HG02885 (cell line): ENCODE data around the gene TGM2.
"Not testable (repeated sequence)": the region's sequence is repeated elsewhere in the genome, so short reads cannot be mapped to it uniquely, and the experiment has no call there.

Experiments
- ATAC-seq: cut with Tn5 transposase; IDR thresholded peaks from one replicate; pipeline ENCODE4 v1.9.1; 2021; ENCODE audit warnings: mild to moderate bottlenecking; ENCODE audit not compliant: unreplicated experiment, poor library complexity

Gene TGM2

DNA sequence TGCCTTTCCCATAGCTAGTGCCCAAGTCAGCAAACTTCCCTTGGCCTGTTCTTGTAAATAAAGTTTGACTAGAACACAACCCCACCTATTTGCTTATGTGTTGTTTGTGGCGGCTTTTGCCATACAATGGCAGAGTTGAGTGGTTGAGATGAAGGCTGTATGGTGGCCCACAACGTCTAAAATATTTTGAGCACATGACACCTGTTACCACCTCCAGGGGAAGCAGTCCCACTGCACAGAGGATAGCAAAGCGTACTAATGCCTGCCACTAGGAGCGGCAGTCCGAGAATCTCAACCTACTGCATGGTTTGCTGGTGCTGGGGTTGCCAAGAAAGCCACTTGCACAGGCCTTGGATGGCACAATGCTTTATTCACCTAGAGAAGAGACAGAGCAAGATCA lies 58.6 kb downstream of the TGM2 start:
- no peak for ATAC-seq

GRCh38 chr20:38104285-38104684 lies 60.8 kb downstream of the TGM2 start:
- no peak for ATAC-seq

DNA sequence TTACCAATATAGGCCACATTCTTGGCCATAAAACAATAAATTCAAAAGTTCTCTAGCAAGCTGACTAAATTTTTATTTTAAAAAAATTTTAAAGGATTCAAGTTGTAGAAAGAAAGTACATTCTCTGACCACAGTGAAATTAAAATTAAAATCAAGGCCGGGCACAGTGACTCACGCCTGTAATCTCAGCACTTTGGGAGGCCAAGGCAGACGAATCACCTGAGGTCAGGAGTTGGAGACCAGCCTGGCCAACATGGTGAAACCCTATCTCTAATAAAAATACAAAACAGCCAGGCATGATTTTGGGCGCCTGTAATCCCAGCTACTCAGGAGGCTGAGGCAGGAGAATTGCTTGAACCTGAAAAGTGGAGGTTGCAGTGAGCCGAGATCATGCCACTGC lies 62.9 kb downstream of the TGM2 start:
- ATAC-seq = not testable (repeated sequence)

GRCh38 chr20:38098952-38099351 lies 66.1 kb downstream of the TGM2 start:
- ATAC-seq = no peak

- no peak for ATAC-seq
These were observed 69.9 kb downstream of the TGM2 start for GRCh38 chr20:38095017-38095686.

DNA sequence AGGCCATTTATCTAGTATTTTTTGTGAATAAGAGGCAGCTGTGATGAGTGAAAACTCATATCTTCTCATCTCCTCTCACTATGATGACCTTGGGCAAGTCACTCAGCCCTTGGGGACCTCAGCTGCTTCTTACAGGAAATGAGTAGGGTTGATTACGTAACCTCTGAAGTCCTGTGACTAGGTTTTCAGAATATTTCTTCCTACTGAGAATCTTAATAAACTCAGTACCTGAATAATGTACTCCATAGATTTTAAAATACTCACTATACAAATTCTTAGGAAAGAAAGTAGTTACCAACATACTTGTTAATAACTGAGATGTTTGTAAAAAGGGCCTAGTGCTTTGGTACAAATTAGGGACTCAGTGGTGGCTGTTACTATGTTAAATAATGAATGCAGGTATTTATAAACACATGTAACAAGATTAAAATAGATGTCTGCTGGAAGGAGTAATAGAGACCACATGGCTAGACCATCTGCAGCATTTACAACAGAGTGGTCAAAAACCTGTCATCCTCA lies 70.6 kb downstream of the TGM2 start:
- ATAC-seq = peak; percentile 77

- ATAC-seq = no peak
These were observed 71.4 kb downstream of the TGM2 start for GRCh38 chr20:38093641-38094077.

DNA sequence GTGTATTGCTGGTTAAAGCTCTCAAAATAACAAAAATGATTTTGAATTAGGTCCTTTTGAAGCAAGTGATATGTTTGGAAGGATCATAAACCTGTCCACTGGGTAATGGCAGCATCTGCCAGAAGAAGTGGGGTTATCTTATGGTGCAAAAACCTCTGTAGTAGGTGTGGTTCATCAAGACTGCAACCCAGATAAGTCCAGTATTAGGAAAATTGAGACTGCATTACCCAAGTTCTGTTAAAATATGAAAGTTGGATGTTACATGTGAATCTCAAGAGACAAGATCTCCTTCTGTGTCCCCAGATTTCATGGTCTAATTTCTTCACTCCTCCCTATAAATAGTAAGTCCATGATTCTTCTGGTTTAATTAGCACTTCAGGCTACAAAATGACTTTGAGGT lies 72.2 kb downstream of the TGM2 start:
- no peak for ATAC-seq

GRCh38 chr20:38092260-38092857 lies 72.7 kb downstream of the TGM2 start:
- no peak for ATAC-seq

DNA sequence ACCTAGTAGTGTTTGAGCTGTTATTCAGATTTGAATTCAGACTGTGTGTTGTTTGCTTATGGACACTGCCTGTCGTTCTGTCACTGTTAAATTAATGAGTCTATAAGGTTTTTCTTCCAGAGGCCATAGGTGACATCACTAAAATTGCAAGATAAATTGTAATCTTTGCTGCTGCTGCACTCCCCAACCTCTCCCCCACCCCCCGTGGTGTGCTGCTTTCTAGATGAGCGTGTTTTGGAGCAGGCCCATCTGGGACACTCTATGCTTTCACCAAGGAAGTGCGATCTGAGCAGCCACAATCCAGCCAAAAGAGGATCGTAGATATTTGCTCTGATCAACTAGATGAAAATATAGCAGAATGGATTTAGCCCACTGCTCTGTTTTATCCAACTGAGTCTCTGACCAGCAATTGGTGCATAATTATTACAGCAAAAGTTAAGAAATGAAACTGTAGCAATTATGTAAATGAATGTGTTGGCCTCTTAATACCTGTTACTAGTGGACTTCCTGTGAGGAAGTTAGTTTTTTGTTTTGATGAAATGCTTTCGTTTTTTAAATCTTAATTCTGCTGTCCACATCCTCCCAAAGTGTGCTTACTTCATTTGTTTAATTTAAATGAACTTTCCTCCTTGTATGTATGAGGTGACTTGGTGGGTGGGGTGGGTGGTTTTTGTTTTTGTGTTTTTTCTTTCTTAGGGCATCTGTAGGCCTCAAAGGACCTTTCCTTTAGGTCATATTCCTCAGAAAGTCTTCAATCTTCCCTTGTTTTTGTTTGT lies 73.4 kb downstream of the TGM2 start:
- no peak for ATAC-seq

- ATAC-seq = no peak
These were observed 75.0 kb downstream of the TGM2 start for GRCh38 chr20:38090061-38090460.

DNA sequence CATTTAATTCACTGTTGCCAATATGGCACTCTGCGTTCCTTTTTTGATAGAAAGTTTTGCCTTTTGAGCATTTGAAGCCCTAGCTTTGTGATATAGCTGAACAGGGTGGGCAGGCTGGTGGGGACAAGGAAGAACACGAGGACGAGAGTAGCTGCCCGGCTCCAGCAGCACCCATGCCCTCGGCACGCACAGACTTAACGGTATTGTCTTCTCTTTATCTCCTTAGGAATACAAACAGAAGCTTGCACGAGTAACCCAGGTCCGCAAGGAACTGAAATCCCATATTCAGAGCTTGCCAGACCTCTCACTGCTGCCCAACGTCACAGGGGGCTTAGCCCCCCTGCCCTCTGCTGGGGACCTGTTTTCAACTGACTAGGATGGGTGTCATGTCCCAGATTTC lies 75.6 kb downstream of the TGM2 start:
- no peak for ATAC-seq

DNA sequence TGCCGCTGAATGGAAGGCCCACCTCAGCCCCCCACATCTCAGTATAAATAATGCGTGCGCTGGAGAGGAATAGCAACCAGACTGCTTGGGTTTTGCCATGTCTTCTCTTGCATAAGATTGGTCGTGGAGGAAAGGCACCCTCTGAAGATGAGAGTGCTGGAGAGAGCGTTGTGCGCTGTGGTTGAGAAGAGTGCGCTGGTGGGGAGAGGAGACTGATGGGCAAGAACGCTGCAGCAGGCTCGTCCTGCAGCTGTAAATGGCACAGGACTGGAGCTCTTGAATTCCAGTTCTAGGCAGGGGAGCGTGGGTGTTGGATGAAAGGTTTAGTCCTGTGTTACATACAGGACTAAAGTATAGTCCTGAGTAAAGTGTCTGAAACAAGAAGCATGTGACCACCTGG lies 80.0 kb downstream of the TGM2 start:
- no peak for ATAC-seq

DNA sequence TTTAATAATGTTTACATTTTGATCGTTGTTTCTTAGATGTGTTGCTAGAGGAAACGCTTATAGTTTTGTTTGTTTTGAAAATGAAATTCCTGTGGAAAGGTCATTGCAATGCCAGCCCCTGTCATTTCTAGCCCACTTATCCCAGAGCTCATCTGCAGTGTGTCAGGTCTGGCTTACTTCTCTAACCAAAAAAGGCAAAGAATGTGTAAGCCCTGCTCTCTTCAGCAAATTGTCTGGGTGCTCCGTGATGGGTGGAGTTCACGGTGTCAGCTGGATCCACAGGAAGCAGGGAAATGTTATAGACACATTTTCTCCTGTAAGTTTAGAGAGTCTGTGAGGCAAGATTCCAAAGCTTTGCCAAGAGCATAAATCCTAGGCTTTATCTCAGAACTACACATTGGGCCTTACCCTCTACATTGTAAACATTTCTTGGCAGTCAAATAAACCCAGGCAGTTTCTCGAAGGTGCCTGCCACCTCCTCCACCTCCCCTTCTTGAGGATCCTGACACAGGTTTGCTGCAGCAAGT lies 80.6 kb downstream of the TGM2 start:
- ATAC-seq = no peak

GRCh38 chr20:38083338-38084048 lies 81.6 kb downstream of the TGM2 start:
- ATAC-seq = no peak

DNA sequence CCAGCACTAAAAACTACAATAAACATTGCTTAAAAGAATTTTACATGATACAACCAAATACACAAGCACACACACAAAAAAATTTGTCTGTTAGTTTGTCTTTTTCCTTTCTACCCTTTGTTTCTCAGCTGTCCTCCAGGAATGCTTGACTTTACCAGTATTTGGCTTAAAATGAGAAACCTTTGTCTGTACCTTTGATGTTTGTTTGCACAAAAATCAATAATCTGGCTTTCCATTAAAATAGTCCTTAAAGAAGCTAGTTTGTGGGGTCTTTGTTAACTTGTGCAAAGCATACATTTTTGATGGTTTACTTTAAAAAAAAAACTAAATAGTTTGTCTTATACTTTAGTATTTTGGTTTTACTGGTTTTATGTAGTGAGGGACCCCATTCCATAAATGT lies 82.2 kb downstream of the TGM2 start:
- no peak for ATAC-seq

DNA sequence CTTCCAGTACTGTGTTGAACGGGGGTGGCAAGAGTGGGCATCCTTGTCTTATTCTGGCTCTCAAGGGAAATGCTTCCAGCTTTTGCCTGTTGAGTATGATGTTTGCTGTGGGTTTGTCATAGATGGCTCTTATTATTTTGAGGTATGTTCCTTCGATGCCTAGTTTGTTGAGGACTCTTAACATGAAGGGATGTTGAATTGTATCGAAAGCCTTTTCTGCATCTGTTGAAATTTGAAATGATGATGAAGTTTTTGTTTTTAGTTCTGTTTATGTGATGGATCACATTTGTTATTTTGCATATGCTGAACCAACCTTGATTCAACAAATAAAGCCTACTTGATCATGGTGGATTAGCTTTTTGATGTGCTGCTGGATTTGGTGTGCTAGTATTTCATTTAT lies 83.5 kb downstream of the TGM2 start:
- ATAC-seq = no peak

- no peak for ATAC-seq
These were observed 85.7 kb downstream of the TGM2 start for GRCh38 chr20:38079353-38079752.

DNA sequence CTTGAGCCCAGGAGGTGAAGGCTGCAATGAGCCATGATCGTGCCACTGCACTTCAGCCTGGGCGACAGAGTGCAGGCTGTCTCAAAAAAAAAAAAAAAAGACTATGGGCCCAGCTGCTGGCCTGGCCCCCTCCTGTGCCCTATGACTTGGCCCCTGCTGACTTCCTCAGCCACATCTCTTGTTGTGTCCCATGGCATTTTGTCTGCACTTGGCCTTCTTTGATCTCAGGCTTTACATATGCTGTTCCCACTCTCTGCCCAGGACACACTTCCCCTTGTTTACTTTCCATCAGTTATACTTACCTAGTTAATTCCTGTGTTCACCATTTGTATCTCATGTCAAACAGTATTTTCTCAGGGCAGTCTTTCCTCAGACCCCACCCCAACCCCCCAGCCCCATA lies 87.0 kb downstream of the TGM2 start:
- no peak for ATAC-seq
